WTC11 (cell line): ENCODE results near the gene SINHCAF. TPM values are rescaled to one million over a fixed set of nuclear protein-coding genes. Genes with fewer than 3 reads are reported as not detected.

ENCODE experiments used
- ATAC-seq: fragments of 200-7000 bp; cut with Tn5 transposase; 2 replicates; pipeline ENCODE4 v1.10.0; 2021; ENCODE audit warnings: mild to moderate bottlenecking, moderate library complexity
- CTCF ChIA-PET: fragments of 300-600 bp; sonication (Branson Sonifier 250); formaldehyde crosslinking; loops from one replicate; lab custom pipeline; 2021; ENCODE audit warnings: antibody characterized with exemption; lab: Charles Lee
- POLR2A ChIA-PET: fragments of 350-600 bp; sonication (Branson Sonifier 250); formaldehyde crosslinking; loops from one replicate; lab custom pipeline; 2021; ENCODE audit warnings: antibody characterized with exemption; lab: Charles Lee
- DNase-seq: peaks from one replicate; pipeline ENCODE4 v3.0.0; 2021; ENCODE audit warnings: low spot score
- H3K27ac Mint-ChIP-seq: 2 replicates; pipeline ENCODE4 v1.8.0; 2021; ENCODE audit warnings: mixed read lengths
- H3K27me3 Mint-ChIP-seq: 2 replicates; pipeline ENCODE4 v1.8.0; 2021; ENCODE audit warnings: low read depth, mild to moderate bottlenecking, moderate library complexity, mixed read lengths
- H3K36me3 Mint-ChIP-seq: 2 replicates; pipeline ENCODE4 v1.8.0; 2021; ENCODE audit warnings: mixed read lengths
- H3K4me1 Mint-ChIP-seq: 2 replicates; pipeline ENCODE4 v1.8.0; 2022; ENCODE audit warnings: mixed read lengths
- H3K4me3 Mint-ChIP-seq: 2 replicates; pipeline ENCODE4 v1.8.0; 2021; ENCODE audit warnings: mild to moderate bottlenecking, moderate library complexity, mixed read lengths
- H3K9me3 Mint-ChIP-seq: 2 replicates; pipeline ENCODE4 v1.8.0; 2021; ENCODE audit warnings: mixed read lengths
- CBFB ChIP-seq: sonication (generic); formaldehyde crosslinking; IDR thresholded peaks from 2 replicates; pipeline ENCODE4 v1.8.1; 2022; ENCODE audit warnings: mild to moderate bottlenecking, low read depth, missing genetic modification reagents
- CREB1 ChIP-seq: sonication (generic); formaldehyde crosslinking; IDR thresholded peaks from 2 replicates; pipeline ENCODE4 v1.8.0; 2023; ENCODE audit warnings: mild to moderate bottlenecking, missing genetic modification reagents
- ETV6 ChIP-seq: sonication (generic); formaldehyde crosslinking; IDR thresholded peaks from 2 replicates; pipeline ENCODE4 v1.8.1; 2022; ENCODE audit warnings: mild to moderate bottlenecking, missing genetic modification reagents
- FOXK1 ChIP-seq: sonication (generic); formaldehyde crosslinking; IDR thresholded peaks from 2 replicates; pipeline ENCODE4 v1.8.0; 2022; ENCODE audit warnings: mild to moderate bottlenecking, moderate library complexity, missing genetic modification reagents
- GRHL2 ChIP-seq: fragments of 250-450 bp; sonication (Bioruptor Pico); IDR thresholded peaks from 2 replicates; pipeline ENCODE4 v1.8.0; 2022; ENCODE audit warnings: mild to moderate bottlenecking, moderate library complexity; ENCODE audit not compliant: insufficient replicate concordance, severe bottlenecking
- PRRX2 ChIP-seq: fragments of 250-450 bp; sonication (Bioruptor Pico); IDR thresholded peaks from 2 replicates; pipeline ENCODE4 v1.8.0; 2021; ENCODE audit warnings: mild to moderate bottlenecking
- RORB ChIP-seq: fragments of 250-450 bp; sonication (Bioruptor Pico); IDR thresholded peaks from 2 replicates; pipeline ENCODE4 v1.9.0; 2021; ENCODE audit warnings: mild to moderate bottlenecking
- SOX15 ChIP-seq: fragments of 250-450 bp; sonication (Bioruptor Pico); IDR thresholded peaks from 2 replicates; pipeline ENCODE4 v1.9.0; 2021; ENCODE audit warnings: mild to moderate bottlenecking
- TEAD1 ChIP-seq: sonication (generic); formaldehyde crosslinking; IDR thresholded peaks from 2 replicates; pipeline ENCODE4 v1.8.0; 2022; ENCODE audit warnings: mild to moderate bottlenecking, missing genetic modification reagents
- TEAD4 ChIP-seq: sonication (generic); formaldehyde crosslinking; IDR thresholded peaks from 2 replicates; pipeline ENCODE4 v1.8.0; 2022; ENCODE audit warnings: mild to moderate bottlenecking, missing genetic modification reagents
- ZNF121 ChIP-seq: sonication (generic); formaldehyde crosslinking; IDR thresholded peaks from 2 replicates; pipeline ENCODE4 v1.8.0; 2023; ENCODE audit warnings: missing genetic modification reagents
- total RNA-seq: library from RNA; stranded (reverse); gene quantifications from 3 replicates; pipeline ENCODE4 v1.2.3, GENCODE V29; 2021
- TF ChIP-seq, protein P1 (sequence below): sonication (generic); formaldehyde crosslinking; IDR thresholded peaks from 2 replicates; pipeline ENCODE4 v1.8.1; 2022; ENCODE audit warnings: missing genetic modification reagents, borderline replicate concordance
- TF ChIP-seq, protein P2 (sequence below): fragments of 250-450 bp; sonication (Bioruptor Pico); IDR thresholded peaks from 2 replicates; pipeline ENCODE4 v2.1.2; 2022; ENCODE audit warnings: mild to moderate bottlenecking, moderate library complexity
- TF ChIP-seq, protein P3 (sequence below): fragments of 250-450 bp; sonication (Bioruptor Pico); conservative IDR thresholded peaks from 2 replicates; pipeline ENCODE4 v1.9.0; 2021; ENCODE audit warnings: mild to moderate bottlenecking
- TF ChIP-seq, protein P4 (sequence below): fragments of 250-450 bp; sonication (Bioruptor Pico); IDR thresholded peaks from 2 replicates; pipeline ENCODE4 v1.9.0; 2021; ENCODE audit warnings: moderate library complexity, mild to moderate bottlenecking, inconsistent platforms, borderline replicate concordance
- TF ChIP-seq, protein P5 (sequence below): fragments of 250-450 bp; sonication (Bioruptor Pico); IDR thresholded peaks from 2 replicates; pipeline ENCODE4 v1.9.0; 2021; ENCODE audit warnings: mild to moderate bottlenecking

Gene SINHCAF
- total RNA-seq, 1 experiment from 2014 or later = 407 TPM

DNA sequence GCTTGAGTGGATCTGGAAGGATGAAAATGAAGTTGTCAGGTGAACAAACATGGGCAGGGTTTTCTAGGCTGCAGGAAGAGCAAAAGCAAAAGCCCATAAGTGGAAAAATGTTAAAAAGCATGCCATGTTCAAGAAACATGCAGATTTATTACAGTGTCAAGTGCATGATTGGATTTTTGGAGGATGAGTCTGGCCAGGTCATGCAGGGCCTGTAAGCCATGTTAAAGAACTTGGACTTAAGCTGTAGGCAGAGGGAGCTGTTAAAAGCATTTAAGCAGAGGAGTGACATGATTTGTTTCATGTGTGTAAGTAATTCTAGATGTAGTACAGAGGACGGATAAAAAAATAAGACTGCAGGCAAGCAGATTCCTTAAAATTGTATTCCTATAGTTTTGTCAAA lies 16.3 kb upstream of the SINHCAF start (continued):
- TF ChIP-seq, protein P1, sequence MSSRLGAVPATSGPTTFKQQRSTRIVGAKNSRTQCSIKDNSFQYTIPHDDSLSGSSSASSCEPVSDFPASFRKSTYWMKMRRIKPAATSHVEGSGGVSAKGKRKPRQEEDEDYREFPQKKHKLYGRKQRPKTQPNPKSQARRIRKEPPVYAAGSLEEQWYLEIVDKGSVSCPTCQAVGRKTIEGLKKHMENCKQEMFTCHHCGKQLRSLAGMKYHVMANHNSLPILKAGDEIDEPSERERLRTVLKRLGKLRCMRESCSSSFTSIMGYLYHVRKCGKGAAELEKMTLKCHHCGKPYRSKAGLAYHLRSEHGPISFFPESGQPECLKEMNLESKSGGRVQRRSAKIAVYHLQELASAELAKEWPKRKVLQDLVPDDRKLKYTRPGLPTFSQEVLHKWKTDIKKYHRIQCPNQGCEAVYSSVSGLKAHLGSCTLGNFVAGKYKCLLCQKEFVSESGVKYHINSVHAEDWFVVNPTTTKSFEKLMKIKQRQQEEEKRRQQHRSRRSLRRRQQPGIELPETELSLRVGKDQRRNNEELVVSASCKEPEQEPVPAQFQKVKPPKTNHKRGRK = no peak
- TF ChIP-seq CBFB (CRISPR knock-in tag) (no peak), SOX15 (CRISPR knock-in tag) (no peak), ETV6 (CRISPR knock-in tag) (no peak), PRRX2 (no peak), FOXK1 (CRISPR knock-in tag) (no peak)
- TF ChIP-seq, protein P2, sequence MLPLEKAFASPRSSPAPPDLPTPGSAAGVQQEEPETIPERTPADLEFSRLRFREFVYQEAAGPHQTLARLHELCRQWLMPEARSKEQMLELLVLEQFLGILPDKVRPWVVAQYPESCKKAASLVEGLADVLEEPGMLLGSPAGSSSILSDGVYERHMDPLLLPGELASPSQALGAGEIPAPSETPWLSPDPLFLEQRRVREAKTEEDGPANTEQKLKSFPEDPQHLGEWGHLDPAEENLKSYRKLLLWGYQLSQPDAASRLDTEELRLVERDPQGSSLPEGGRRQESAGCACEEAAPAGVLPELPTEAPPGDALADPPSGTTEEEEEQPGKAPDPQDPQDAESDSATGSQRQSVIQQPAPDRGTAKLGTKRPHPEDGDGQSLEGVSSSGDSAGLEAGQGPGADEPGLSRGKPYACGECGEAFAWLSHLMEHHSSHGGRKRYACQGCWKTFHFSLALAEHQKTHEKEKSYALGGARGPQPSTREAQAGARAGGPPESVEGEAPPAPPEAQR (CRISPR knock-in tag) = no peak
- TF ChIP-seq, protein P3, sequence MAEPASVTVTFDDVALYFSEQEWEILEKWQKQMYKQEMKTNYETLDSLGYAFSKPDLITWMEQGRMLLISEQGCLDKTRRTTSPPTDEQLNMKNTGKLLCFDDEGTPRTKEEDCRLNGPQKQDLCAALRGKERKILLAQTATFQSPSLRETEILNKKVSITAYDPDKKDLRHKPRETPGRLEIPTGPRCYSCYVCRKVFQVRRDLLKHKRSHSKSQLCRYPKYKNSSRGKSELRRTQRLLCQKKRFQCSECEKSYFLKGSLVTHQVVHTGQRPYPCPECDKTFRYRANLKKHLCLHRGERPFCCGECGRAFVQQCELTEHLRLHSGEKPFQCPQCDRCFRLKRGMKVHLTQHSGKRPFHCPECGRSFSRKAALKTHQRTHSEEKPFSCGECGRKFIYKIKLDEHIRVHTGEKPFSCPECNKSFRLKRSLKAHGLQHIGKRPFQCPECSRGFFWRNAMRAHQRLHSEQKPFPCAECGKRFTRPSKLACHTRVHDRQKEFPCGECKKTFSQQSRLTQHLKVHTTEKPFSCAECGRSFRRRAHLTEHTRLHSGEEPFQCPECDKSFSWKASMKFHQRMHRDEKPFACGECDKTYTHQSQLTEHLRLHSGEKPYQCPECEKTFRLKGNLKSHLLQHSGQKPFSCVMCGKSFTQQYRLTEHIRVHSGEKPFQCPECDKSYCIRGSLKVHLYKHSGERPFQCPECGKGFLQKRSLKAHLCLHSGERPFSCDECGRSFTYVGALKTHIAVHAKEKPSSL (CRISPR knock-in tag) = no peak

DNA sequence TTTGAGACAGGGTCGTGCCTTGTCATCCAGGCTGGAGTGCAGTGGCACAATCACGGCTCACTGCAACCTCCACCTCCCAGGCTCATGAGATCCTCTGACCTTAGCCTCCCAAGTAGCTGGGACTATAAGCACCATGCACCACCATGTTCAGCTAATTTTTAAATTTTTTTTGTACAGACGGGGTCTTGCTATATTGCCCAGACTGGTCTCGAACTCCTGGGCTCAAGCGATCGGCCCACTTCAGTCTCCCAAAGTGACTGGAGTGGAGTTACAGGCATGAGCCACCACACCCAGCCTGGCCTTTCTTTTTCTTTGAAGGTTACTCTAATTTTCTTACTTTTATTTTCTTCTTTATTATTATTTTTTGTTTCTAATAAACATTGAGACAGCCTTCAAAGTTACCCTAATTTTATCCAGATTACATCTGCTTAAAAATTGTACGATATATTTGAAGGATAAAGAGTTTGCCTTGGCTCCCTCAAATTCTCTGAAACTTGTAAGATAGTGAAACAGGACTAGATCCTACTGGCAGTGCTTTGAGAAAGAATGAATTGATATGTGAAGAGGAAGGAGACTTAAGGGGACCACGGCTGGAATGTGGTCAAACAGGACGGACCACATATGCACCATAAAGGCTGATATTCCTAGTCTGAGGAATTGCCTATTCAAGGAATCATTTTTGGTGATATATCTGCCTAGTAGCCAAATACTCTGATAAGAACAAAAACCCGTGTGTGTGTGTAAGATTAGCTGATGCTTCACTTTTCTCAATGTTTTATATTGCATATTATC lies 14.1 kb upstream of the SINHCAF start:
- Mint-ChIP-seq H3K36me3 (no peaks in the 10 kb centered on the region), H3K4me3 (0 out of 2 replicates have a peak overlapping the region, but pooled peaks have one; percentile 12), H3K27me3 (no peaks in the 10 kb centered on the region), H3K9me3 (no peaks in the 10 kb centered on the region), H3K4me1 (peaks cover 32% of the 10 kb centered on the region), H3K27ac (peak overlapping the region; percentile 84)
- TF ChIP-seq ZNF121 (CRISPR knock-in tag) (peak; percentile 94), TEAD4 (CRISPR knock-in tag) (peak; percentile 87; the same call in 1 of the 2 replicates), GRHL2 (CRISPR knock-in tag) (no peak), RORB (CRISPR knock-in tag) (no peak), TEAD1 (CRISPR knock-in tag) (peak; percentile 95; the same call in 1 of the 2 replicates), CREB1 (CRISPR knock-in tag) (no peak)
- TF ChIP-seq, protein P4, sequence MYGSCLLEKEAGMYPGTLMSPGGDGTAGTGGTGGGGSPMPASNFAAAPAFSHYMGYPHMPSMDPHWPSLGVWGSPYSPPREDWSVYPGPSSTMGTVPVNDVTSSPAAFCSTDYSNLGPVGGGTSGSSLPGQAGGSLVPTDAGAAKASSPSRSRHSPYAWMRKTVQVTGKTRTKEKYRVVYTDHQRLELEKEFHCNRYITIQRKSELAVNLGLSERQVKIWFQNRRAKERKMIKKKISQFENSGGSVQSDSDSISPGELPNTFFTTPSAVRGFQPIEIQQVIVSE = no peak
- TF ChIP-seq, protein P5, sequence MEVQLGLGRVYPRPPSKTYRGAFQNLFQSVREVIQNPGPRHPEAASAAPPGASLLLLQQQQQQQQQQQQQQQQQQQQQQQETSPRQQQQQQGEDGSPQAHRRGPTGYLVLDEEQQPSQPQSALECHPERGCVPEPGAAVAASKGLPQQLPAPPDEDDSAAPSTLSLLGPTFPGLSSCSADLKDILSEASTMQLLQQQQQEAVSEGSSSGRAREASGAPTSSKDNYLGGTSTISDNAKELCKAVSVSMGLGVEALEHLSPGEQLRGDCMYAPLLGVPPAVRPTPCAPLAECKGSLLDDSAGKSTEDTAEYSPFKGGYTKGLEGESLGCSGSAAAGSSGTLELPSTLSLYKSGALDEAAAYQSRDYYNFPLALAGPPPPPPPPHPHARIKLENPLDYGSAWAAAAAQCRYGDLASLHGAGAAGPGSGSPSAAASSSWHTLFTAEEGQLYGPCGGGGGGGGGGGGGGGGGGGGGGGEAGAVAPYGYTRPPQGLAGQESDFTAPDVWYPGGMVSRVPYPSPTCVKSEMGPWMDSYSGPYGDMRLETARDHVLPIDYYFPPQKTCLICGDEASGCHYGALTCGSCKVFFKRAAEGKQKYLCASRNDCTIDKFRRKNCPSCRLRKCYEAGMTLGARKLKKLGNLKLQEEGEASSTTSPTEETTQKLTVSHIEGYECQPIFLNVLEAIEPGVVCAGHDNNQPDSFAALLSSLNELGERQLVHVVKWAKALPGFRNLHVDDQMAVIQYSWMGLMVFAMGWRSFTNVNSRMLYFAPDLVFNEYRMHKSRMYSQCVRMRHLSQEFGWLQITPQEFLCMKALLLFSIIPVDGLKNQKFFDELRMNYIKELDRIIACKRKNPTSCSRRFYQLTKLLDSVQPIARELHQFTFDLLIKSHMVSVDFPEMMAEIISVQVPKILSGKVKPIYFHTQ = no peak
- POLR2A ChIA-PET = interaction anchor here (0.6 to 3.4 kb wide), 7 partner anchors 9 to 65 kb away, joined by 3 to 14 read pairs (median 4); partner anchors contain the start of gene SINHCAF
- CTCF ChIA-PET = interaction anchor here (0.6 to 1.0 kb wide), 2 partner anchors 14 to 63 kb away, joined by 3 to 4 read pairs; partner anchors contain the start of gene SINHCAF
- ATAC-seq (peak; percentile 84), DNase-seq (peak; percentile 51)
